Aorta (tissue), 5 donors: ENCODE data around the gene MALSU1. TPM values are rescaled to one million over a fixed set of nuclear protein-coding genes. Genes with fewer than 3 reads are reported as not detected.

Experiments
- ATAC-seq: fragments of 200-7000 bp; cut with Tn5 transposase; one replicate; pipeline ENCODE4 v1.9.1; 2022; ENCODE audit warnings: moderate library complexity; ENCODE audit not compliant: low FRiP score
- DNase-seq, 2 donors: peaks; one replicate each; pipeline ENCODE4 v3.0.0-alpha.2; 2020
- H3K27ac ChIP-seq, 2 donors: one replicate each; pipeline ENCODE4 v1.5.1; 2013; ENCODE audit warnings: low read length in 2 of 2, mild to moderate bottlenecking in 2 of 2, moderate library complexity in 2 of 2, control low read depth in 1 of 2, inconsistent platforms in 1 of 2, low read depth in 1 of 2
- H3K27me3 ChIP-seq, 2 donors: one replicate each; pipeline ENCODE4 v1.6.1; 2013; ENCODE audit warnings: control low read depth in 1 of 2, low read length in 1 of 2, mild to moderate bottlenecking in 1 of 2, moderate library complexity in 1 of 2; ENCODE audit not compliant: insufficient read depth in 2 of 2, control insufficient read depth in 1 of 2
- H3K36me3 ChIP-seq, 2 donors: one replicate each; pipeline ENCODE4 v1.6.1; 2013; ENCODE audit warnings: control low read depth in 1 of 2, low read length in 1 of 2, mild to moderate bottlenecking in 1 of 2; ENCODE audit not compliant: insufficient read depth in 2 of 2, control insufficient read depth in 1 of 2
- H3K4me1 ChIP-seq, 2 donors: one replicate each; pipeline ENCODE4 v1.6.1; 2013; ENCODE audit warnings: low read length in 2 of 2, control low read depth in 1 of 2, mild to moderate bottlenecking in 1 of 2, moderate library complexity in 1 of 2; ENCODE audit not compliant: insufficient read depth in 2 of 2, control insufficient read depth in 1 of 2
- H3K4me3 ChIP-seq, 2 donors: one replicate each; pipeline ENCODE4 v1.5.1; 2013; ENCODE audit warnings: low read length in 2 of 2, control low read depth in 1 of 2, mild to moderate bottlenecking in 1 of 2
- H3K9me3 ChIP-seq: one replicate; pipeline ENCODE4 v1.6.1; 2013; ENCODE audit warnings: mild to moderate bottlenecking, low read length; ENCODE audit not compliant: control insufficient read depth
- WGBS, 2 donors: extraction: QIAGEN DNeasy Blood & Tissue Kit; methylation state at CpG; one replicate each; pipeline ENCODE4 v1.1.7; 2013; 5-methylcytosine and 5-hydroxymethylcytosine counted together
- intact Hi-C, 2 donors: fragments of 100-400 bp; cut with DNase I; formaldehyde crosslinking; loops; one replicate each; pipeline versions ENCODE4 v1.14.2 to v1.15.0; 2022
- polyA plus RNA-seq, 2 donors: library from polyadenylated mRNA; stranded (reverse); fragments of 200-250 nt; gene quantifications; one replicate each; pipeline ENCODE4 v1.2.3, GENCODE V29; 2013
- total RNA-seq, 2 donors: library from RNA; stranded (reverse); fragmentation: NEBNext Ultra II Directional; extraction: Animal tissue kit (Norgen Biotek cat#: 25700); gene quantifications; one replicate each; pipeline ENCODE4 v1.2.1, GENCODE V29; 2021
- donor health status: healthy with polysubstance abuse.
- donor health status: Bipolar disorder and iron deficiency.
- donor health status: DM: no; HTN: no; CAD: no.
- donor health status: DM: no; HTN: no; CAD: no.
- donor health status: DM: yes; HTN: yes; CAD: no.

Gene MALSU1
- total and polyA plus RNA-seq, 4 donors, result 26.4 to 43.4 (median 36.8) TPM

DNA sequence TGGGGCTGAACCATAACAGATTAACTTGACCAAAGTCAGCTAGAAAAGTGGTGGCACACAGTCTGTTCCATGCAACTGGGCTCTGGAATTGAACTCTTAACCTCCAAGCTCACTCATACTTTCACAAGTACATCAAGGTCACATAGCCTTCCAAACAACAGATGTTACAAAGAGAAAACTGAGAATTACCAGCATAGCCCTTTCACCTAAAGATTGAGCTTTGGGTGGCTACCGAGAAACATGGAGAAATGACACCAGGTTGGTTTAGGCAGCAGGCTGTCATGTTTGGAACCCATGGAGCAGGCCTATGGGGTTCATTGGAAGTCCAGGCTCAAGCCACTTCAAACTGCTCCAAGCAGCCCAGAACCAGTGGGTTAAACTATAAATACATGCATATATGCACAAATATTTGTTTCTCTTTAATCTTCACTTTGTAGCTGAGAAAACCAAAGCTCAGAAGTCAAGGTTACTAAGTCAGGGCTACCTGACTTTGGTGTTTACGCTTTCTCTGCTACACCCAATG lies 59.1 kb downstream of the MALSU1 start:
- H3K4me3 ChIP-seq, result no peak overlapping the region
- DNase-seq, result no peak
- ATAC-seq, result no peak
- no peaks in the 10 kb centered on the region for H3K36me3 ChIP-seq
- no peaks in the 10 kb centered on the region for H3K27me3 ChIP-seq
- no peaks in the 10 kb centered on the region for H3K9me3 ChIP-seq
- H3K27ac ChIP-seq, result no peak overlapping the region
- 97 to 99% methylated on average over 2 of the region's 2 CpGs for WGBS, 2 donors
- intact Hi-C loops, result no loop called here
- H3K4me1 ChIP-seq, result no peaks in the 10 kb centered on the region

Other genes with a start within 250 kb of the MALSU1 start
- 10 to 100 TPM; 21.0 to 23.0 TPM for gene KLHL7, start 193.6 kb upstream of the MALSU1 start, total RNA-seq
- 10 to 100 TPM; 10.5 to 18.7 TPM for gene KLHL7, start 193.6 kb upstream of the MALSU1 start, polyA plus RNA-seq
- gene NUP42, start 117.3 kb upstream of the MALSU1 start, total RNA-seq, result 10 to 100 TPM; 27.1 to 34.9 TPM
- gene NUP42, start 117.3 kb upstream of the MALSU1 start, polyA plus RNA-seq, result 10 to 100 TPM; 21.2 to 31.3 TPM
- 100 to 1,000 TPM; 129 to 209 TPM for gene GPNMB, start 52.6 kb upstream of the MALSU1 start, total RNA-seq
- 100 to 1,000 TPM in 1 of 2 donors, 10 to 100 TPM in 1; 60.2 to 175 TPM for gene GPNMB, start 52.6 kb upstream of the MALSU1 start, polyA plus RNA-seq
- 1 to 10 TPM in 1 of 2 donors, under 1 TPM in 1; 0.71 to 1.6 TPM for gene IGF2BP3, start 171.2 kb downstream of the MALSU1 start, total RNA-seq
- gene IGF2BP3, start 171.2 kb downstream of the MALSU1 start, polyA plus RNA-seq, result under 1 TPM in 1 of 2 donors, not detected in 1; 0.08 TPM
- gene TRA2A, start 232.6 kb downstream of the MALSU1 start, total RNA-seq, result 10 to 100 TPM; 74.9 to 98.7 TPM
- gene TRA2A, start 232.6 kb downstream of the MALSU1 start, polyA plus RNA-seq, result 10 to 100 TPM; 36.3 to 56.6 TPM